Uterus (tissue), 2 donors: ENCODE measurements around the gene MLEC.

Experiments used
- CTCF ChIP-seq, 4 experiments: fragments of 200-600 bp in 2 of 4; fragments of 450-650 bp in 2 of 4; sonication (generic) in 2 of 4; IDR thresholded peaks; one replicate each; pipeline ENCODE4 v1.5.1; 2016 to 2019; ENCODE audit warnings: antibody characterized with exemption in 4 of 4, mild to moderate bottlenecking in 2 of 4, moderate library complexity in 1 of 4
- POLR2A ChIP-seq, 2 donors: fragments of 450-650 bp; IDR thresholded peaks; one replicate each; pipeline ENCODE4 v1.6.1; 2016; ENCODE audit warnings: antibody characterized with exemption in 2 of 2, mild to moderate bottlenecking in 1 of 2, moderate library complexity in 1 of 2

DNA sequence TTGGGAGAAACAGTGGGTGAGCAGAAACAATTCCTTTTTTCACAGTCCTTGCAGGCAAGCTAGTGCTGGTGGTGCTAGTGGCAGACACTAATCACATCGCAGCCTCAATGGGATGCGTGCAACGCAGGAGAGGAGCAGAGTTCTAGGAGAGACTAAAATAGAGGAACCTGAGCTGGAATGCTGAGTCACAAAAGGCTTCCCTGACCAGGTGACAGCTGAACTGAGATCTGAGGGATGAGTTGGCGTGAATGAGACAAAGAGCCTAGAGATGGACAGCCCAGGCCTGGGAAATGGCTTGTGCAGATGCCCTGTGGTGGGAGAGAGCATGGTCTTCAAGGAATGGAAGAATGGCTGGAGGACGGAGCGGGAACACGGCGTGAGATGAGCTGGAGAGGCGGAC is 64.4 kb downstream of the MLEC start:
- TF ChIP-seq CTCF (IDR thresholded peaks at IDR 0.05) = no peak
- no peak for TF ChIP-seq POLR2A (IDR thresholded peaks at IDR 0.05)
